CD14-positive monocyte (primary cell): ENCODE data around the gene SERPINA12. TPM values are rescaled to one million over a fixed set of nuclear protein-coding genes. Genes with fewer than 3 reads are reported as not detected.

ENCODE experiments used
- DNase-seq, 3 donors: peaks; one replicate each; pipeline ENCODE4 v3.0.0-alpha.2; 2011 to 2022
- H2AFZ ChIP-seq: 2 replicates; pipeline ENCODE4 v1.6.0; 2012; ENCODE audit warnings: mild to moderate bottlenecking, low read depth, low read length, inconsistent platforms; ENCODE audit not compliant: insufficient read depth, poor library complexity, severe bottlenecking
- H3K27ac ChIP-seq, 2 donors: 1 replicate in 1 of 2; 2 replicates in 1 of 2; pipeline ENCODE4 v1.5.1; 2012 to 2013; ENCODE audit warnings: low read length in 2 of 2, control low read depth in 1 of 2, inconsistent platforms in 1 of 2, low read depth in 1 of 2, mild to moderate bottlenecking in 1 of 2
- H3K27me3 ChIP-seq, 2 donors: one replicate each; pipeline versions ENCODE4 v1.6.0 to v1.6.1; 2011 to 2013; ENCODE audit warnings: low read length in 2 of 2; ENCODE audit not compliant: control insufficient read depth in 2 of 2, insufficient read depth in 2 of 2
- H3K36me3 ChIP-seq, 2 donors: replicated peaks in 1 of 2; 1 replicate in 1 of 2; 2 replicates in 1 of 2; pipeline versions ENCODE4 v1.5.1 to v1.6.1; 2012 to 2013; ENCODE audit warnings: low read length in 2 of 2, control low read depth in 1 of 2, inconsistent platforms in 1 of 2, mild to moderate bottlenecking in 1 of 2; ENCODE audit not compliant: insufficient read depth in 2 of 2, control insufficient read depth in 1 of 2
- H3K4me1 ChIP-seq, 2 donors: 1 replicate in 1 of 2; 2 replicates in 1 of 2; pipeline versions ENCODE4 v1.5.1 to v1.6.1; 2012 to 2013; ENCODE audit warnings: low read length in 2 of 2, control low read depth in 1 of 2, inconsistent platforms in 1 of 2, mild to moderate bottlenecking in 1 of 2, moderate library complexity in 1 of 2; ENCODE audit not compliant: insufficient read depth in 2 of 2, control insufficient read depth in 1 of 2
- H3K4me2 ChIP-seq: replicated peaks from 2 replicates; pipeline ENCODE3; 2012; ENCODE audit warnings: low read length, moderate library complexity, mild to moderate bottlenecking; ENCODE audit not compliant: poor library complexity, severe bottlenecking; ENCODE audit errors: extremely low read depth
- H3K4me3 ChIP-seq, 3 experiments: fragments of 200-600 bp in 1 of 3; sonication (generic) in 1 of 3; replicated peaks in 1 of 3; 1 replicate in 2 of 3; 2 replicates in 1 of 3; pipeline ENCODE4 v1.5.1; 2011 to 2013; ENCODE audit warnings: low read length in 3 of 3, mild to moderate bottlenecking in 3 of 3, control low read depth in 2 of 3, low read depth in 2 of 3, inconsistent platforms in 1 of 3, moderate library complexity in 1 of 3
- H3K79me2 ChIP-seq: 2 replicates; pipeline ENCODE4 v1.6.0; 2012; ENCODE audit warnings: mild to moderate bottlenecking, control low read depth, inconsistent platforms, low read length, moderate library complexity; ENCODE audit not compliant: insufficient read depth
- H3K9ac ChIP-seq: 2 replicates; pipeline ENCODE4 v1.6.0; 2017; ENCODE audit warnings: low read length, mild to moderate bottlenecking; ENCODE audit not compliant: insufficient read depth, poor library complexity, severe bottlenecking
- H3K9me3 ChIP-seq, 2 donors: replicated peaks in 1 of 2; 1 replicate in 1 of 2; 2 replicates in 1 of 2; pipeline versions ENCODE4 v1.5.1 to v1.6.1; 2012 to 2013; ENCODE audit warnings: low read length in 2 of 2, control low read depth in 1 of 2; ENCODE audit not compliant: control insufficient read depth in 1 of 2, insufficient read depth in 1 of 2
- H4K20me1 ChIP-seq: 2 replicates; pipeline ENCODE4 v1.6.0; 2012; ENCODE audit warnings: mild to moderate bottlenecking, low read length, control low read depth, moderate library complexity; ENCODE audit not compliant: insufficient read depth
- H3K27ac Mint-ChIP-seq, 7 donors: one replicate each; pipeline ENCODE4 v1.8.0; 2020; ENCODE audit warnings: mild to moderate bottlenecking in 7 of 7, mixed read lengths in 7 of 7, moderate library complexity in 6 of 7, inconsistent platforms in 2 of 7
- H3K27me3 Mint-ChIP-seq, 3 donors: one replicate each; pipeline ENCODE4 v1.8.0; 2021 to 2022; ENCODE audit warnings: low read depth in 3 of 3, mild to moderate bottlenecking in 3 of 3, mixed read lengths in 3 of 3, moderate library complexity in 3 of 3, inconsistent platforms in 1 of 3
- H3K36me3 Mint-ChIP-seq, 2 donors: one replicate each; pipeline ENCODE4 v1.8.0; 2020; ENCODE audit warnings: mixed read lengths in 2 of 2, inconsistent platforms in 1 of 2, mild to moderate bottlenecking in 1 of 2
- H3K4me1 Mint-ChIP-seq: one replicate; pipeline ENCODE4 v1.8.0; 2020; ENCODE audit warnings: mild to moderate bottlenecking, mixed read lengths
- H3K4me3 Mint-ChIP-seq, 2 donors: one replicate each; pipeline ENCODE4 v1.8.0; 2020; ENCODE audit warnings: mild to moderate bottlenecking in 2 of 2, mixed read lengths in 2 of 2, moderate library complexity in 1 of 2
- H3K9me3 Mint-ChIP-seq, 7 donors: one replicate each; pipeline ENCODE4 v1.8.0; 2020 to 2022; ENCODE audit warnings: mixed read lengths in 7 of 7, mild to moderate bottlenecking in 6 of 7, moderate library complexity in 6 of 7, inconsistent platforms in 2 of 7
- CTCF ChIP-seq: fragments of 200-600 bp; IDR thresholded peaks from one replicate; pipeline ENCODE4 v1.8.0; 2022; ENCODE audit warnings: antibody characterized with exemption, mild to moderate bottlenecking
- WGBS: methylation state at CpG from one replicate; pipeline ENCODE4 v1.1.5; 2013; ENCODE audit warnings: missing lambda C conversion rate; ENCODE audit not compliant: insufficient coverage; 5-methylcytosine and 5-hydroxymethylcytosine counted together
- intact Hi-C, 2 donors: fragments of 100-400 bp; cut with micrococcal nuclease; formaldehyde crosslinking; loops; one replicate each; pipeline versions ENCODE4 v1.15.0 to v1.15.1; 2023
- polyA plus RNA-seq, 3 donors: library from polyadenylated mRNA; depleted of rRNA in 1 of 3; unstranded in 2 of 3; stranded (reverse) in 1 of 3; fragments of 300-500 nt in 2 of 3; fragments of >200 nt in 1 of 3; fragmentation: Illumina TruSeq in 2 of 3; gene quantifications; 1 replicate in 2 of 3; 2 replicates in 1 of 3; pipeline ENCODE4 v1.2.3, GENCODE V29; 2012 to 2021

Gene SERPINA12
- polyA plus RNA-seq, 3 donors = not detected

GRCh38 chr14:94462763-94463572, 46.3 kb downstream of the SERPINA12 start:
- no peak for DNase-seq
- Histone ChIP-seq H3K4me2 (no peak overlapping the region), H3K27ac (no peak overlapping the region), H3K4me3 (no peak overlapping the region), H3K9me3 (peaks cover 13 to 16% of the 10 kb centered on the region in 2 donors), H3K9ac (no peak overlapping the region), H3K4me1 (no peaks in the 10 kb centered on the region), H3K36me3 (no peaks in the 10 kb centered on the region), H2AFZ (no peak overlapping the region), H4K20me1 (no peaks in the 10 kb centered on the region), H3K27me3 (no peaks in the 10 kb centered on the region), H3K79me2 (no peaks in the 10 kb centered on the region)
- H3K27me3 Mint-ChIP-seq = peaks cover 3 to 7% (median 3%) of the 10 kb centered on the region in 3 donors
- intact Hi-C loops = no loop called here
- no peak overlapping the region for H3K4me3 Mint-ChIP-seq
- H3K4me1 Mint-ChIP-seq = no peaks in the 10 kb centered on the region
- H3K27ac Mint-ChIP-seq = no peak overlapping the region
- no peaks in the 10 kb centered on the region for H3K36me3 Mint-ChIP-seq
- 93% methylated on average over 4 of the region's 7 CpGs for WGBS
- H3K9me3 Mint-ChIP-seq = peaks cover 10 to 34% (median 22%) of the 10 kb centered on the region in 7 donors
- no peak for TF ChIP-seq CTCF

GRCh38 chr14:94462219-94462551, 47.1 kb downstream of the SERPINA12 start:
- H3K79me2 ChIP-seq = no peaks in the 10 kb centered on the region
- Mint-ChIP-seq H3K27ac (no peak overlapping the region), H3K36me3 (no peaks in the 10 kb centered on the region), H3K9me3 (peaks cover 7 to 36% (median 23%) of the 10 kb centered on the region in 7 donors), H3K27me3 (peaks cover 3 to 10% (median 3%) of the 10 kb centered on the region in 3 donors), H3K4me1 (no peaks in the 10 kb centered on the region), H3K4me3 (no peak overlapping the region)
- no peak overlapping the region for H3K4me2 ChIP-seq
- H3K4me3 ChIP-seq = no peak overlapping the region
- H3K9ac ChIP-seq = no peak overlapping the region
- no peaks in the 10 kb centered on the region for H3K36me3 ChIP-seq
- DNase-seq = no peak
- H3K4me1 ChIP-seq = no peaks in the 10 kb centered on the region
- 92% methylated on average over 5 of the region's 6 CpGs for WGBS
- peaks cover 13 to 16% of the 10 kb centered on the region in 2 donors for H3K9me3 ChIP-seq
- no peak for TF ChIP-seq CTCF
- no peak overlapping the region for H3K27ac ChIP-seq
- H4K20me1 ChIP-seq = no peaks in the 10 kb centered on the region
- H3K27me3 ChIP-seq = no peaks in the 10 kb centered on the region
- intact Hi-C loops = no loop called here
- no peak overlapping the region for H2AFZ ChIP-seq
